HG02798 (cell line): ENCODE results near the gene EFR3B.

Source experiments
- ATAC-seq: cut with Tn5 transposase; IDR thresholded peaks from one replicate; pipeline ENCODE4 v1.9.1; 2021; ENCODE audit warnings: mild to moderate bottlenecking; ENCODE audit not compliant: unreplicated experiment, poor library complexity

Gene EFR3B

DNA sequence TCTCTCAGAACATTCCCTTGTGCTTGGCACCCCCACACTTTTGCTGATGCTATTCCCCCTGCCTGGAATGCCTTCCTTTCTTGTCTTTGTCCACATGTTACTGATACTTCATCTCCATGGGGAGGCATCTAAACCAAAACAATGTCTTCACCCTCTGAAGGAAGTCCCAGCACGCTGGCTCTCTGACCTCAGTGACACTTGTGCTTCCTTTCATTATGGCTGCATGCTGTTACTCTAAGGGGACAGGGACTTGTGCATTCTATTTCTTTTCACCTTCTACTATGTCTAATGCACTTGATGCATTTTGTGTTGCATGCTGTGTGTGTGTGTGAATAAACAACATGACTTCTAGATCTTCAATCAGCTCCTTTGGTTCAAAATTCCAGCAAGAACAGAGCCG is 24.6 kb downstream of the EFR3B start:
- no peak for ATAC-seq

DNA sequence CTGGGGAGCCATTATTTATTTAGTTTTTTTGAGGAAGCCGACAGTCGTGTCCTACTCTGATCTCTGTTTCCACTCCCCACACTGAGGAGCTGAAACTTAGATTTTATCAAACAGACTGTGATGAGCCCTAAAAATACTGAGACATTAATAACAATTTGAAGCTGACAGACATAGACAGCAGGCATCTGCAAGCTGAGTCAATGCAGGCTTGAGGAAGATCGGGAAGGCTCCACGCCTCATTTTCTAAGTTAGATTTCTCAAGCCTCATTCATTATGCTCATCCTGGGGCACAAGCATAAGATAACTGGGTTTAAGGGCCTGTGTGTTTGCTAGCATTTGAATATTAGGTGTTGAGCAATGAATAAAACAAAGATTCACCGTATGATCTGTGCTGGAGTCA is 26.3 kb downstream of the EFR3B start:
- no peak for ATAC-seq

DNA sequence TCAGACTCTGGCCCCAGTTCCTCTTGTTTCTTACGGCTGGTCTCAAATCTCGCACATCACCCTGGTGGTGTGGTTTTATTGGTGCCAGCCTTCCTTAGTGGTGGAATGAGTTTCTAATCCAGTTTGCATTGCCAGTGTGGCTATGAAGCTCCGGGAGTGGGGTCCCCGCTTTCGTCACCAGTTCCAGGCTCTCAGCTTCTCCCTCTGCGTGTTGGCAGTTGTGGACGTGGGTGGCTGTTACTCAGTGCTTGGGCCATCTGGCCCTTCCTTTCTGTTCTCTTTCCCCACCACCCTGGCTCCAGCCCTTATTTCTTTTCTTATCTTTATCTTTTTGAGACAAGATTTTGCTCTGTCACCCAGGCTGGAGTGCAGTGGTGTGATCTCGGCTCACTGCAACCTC is 30.1 kb downstream of the EFR3B start:
- ATAC-seq: no peak

DNA sequence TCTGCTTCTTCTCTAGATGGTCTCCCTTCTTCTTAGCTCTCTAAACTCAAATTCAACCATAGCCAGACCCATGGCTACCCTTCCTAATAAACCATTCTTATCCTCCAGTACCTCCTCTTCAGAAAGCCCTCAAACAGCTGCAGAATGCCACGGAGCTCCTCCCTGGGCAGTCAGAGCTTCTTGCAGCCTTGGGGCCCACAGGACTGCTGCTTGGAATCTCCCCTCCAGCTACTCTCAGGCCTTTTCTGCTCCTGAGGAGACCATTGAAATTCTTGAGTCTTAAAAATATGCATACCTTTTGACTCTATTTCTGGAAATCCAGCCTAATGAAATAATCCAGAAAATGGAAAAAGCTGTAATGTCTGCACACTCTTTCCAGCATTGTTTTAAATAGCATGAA is 30.7 kb downstream of the EFR3B start:
- no peak for ATAC-seq

DNA sequence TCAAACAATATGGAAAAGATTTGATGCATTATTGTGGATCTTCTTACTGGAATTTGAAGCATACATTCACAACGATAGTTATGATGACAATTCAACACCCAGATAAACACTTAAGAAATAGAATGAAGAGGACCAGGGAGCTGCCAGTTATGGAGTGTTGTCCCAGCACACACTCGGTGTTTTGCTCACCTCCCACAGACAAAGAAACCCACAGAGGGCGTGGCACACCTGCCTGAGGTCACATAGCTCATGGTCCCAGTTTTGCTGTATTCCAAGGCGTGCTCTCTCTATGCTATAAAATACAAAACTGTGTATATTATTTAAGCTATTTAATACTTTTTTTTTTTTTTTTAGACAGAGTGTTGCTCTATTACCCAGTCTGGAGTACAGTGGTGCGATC is 31.1 kb downstream of the EFR3B start:
- no peak for ATAC-seq

DNA sequence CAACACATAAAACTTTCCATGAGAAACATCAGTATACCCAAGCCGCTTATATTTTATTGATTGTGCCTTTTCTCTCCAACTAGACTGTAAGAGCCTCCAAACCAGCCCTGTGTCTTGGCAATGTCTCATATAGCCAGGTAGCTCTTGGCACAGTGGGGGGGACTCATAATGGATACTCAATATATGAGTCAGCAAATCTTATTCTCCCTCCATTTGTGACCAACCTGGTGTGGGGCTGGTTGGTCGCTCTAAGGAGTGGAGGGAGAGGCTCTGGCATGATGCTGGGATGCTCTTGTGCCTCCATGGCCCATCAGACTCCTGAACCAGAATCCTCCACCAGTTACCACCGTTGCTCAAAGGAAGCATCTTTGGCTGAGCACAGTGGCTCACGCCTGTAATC is 32.0 kb downstream of the EFR3B start:
- no peak for ATAC-seq

DNA sequence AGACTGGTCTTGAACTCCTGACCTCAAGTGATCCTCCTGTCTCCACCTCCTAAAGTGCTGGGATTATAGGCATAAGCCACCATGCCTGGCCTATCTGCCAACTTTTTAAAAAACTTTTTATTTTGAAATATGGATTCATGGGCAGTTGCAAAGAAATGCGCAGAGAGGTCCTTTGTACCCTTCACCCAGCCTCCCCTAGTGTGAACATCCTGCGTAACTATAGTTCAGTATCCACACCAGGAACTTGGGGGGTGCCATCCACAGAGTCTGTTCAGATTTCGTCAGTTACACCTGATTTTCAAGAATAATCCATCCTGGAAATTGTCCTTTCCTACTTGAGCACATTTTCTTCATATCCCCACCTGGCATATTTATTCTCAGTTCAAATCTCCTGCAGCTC is 33.0 kb downstream of the EFR3B start:
- no peak for ATAC-seq

DNA sequence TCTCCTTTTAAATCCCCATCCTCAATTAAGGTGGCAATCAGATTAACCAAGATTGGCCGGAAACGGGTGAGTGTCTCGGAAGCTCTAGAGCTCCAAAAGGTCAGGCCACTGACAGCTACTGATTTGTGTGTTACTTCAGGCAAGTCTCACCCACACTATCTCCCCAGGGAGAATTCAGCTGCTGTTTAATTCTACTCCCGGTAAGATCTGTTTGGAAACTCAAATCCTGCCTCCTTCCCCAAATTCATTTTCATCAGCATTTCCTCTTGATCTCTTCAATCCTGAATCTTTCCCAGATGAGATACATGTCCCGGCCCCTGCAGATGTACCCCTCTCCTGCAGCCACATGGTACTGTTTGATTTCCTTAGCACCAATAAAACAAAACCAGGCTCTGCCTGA is 34.9 kb downstream of the EFR3B start:
- ATAC-seq: no peak

DNA sequence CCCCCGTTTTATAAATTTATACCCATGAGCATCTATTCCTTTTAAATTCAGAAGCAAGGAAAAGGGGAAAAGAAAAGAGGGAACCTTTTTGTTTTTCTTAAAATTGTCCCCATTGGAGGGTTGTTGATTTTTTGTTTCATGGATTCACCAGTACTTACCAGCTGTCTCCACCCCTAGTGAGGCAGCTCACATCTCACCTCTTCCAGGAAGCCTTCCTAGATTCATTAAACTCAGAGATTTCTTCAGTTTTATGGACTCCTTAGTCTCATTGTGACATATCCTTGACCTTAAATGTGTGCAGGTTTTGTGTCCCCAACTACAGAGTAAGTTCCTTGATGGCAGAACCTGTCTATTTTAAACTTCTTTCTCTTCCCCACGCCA is 35.9 kb downstream of the EFR3B start:
- ATAC-seq: no peak

DNA sequence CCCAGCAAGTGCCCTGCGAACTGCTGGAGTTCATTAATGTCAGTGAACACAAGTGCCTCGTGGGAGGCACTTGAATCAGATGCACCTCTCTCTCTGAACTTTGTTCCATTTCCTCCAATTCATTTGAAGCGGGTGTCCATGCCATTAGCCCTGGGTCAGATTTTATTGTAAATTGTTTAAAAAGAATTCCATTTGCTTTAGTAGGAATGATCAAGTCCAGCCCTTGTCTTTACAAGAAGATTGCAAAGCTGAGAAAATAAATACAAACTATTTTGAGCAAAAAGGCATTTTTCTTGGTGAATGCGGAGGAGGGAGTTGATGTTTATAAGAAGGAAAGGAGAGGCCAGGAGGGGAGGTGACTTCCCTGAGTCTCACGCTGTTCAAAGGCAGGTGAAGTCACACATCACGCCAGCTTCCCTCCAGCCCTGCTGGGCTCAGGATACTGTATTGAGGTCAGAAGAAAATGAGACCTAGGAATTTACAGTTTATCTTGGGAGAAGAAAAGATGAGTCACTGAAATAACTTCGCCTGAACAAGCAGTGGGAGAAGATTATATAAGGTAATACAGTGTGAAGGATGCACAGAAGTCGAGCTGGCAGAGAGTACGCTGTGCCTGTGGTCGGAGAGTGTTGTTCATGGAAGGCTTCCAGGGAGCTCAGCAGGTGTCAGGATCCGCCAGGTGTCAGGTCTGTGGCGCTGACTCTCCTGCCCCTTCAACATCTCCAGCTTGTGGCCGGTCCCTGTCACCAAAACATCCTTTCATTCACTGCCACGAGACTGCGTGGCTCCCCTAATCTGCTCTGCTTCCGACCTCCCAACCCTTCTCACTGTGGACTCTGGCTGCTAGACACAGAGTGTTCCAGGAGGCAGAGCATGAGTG is 36.5 kb downstream of the EFR3B start:
- ATAC-seq: no peak

DNA sequence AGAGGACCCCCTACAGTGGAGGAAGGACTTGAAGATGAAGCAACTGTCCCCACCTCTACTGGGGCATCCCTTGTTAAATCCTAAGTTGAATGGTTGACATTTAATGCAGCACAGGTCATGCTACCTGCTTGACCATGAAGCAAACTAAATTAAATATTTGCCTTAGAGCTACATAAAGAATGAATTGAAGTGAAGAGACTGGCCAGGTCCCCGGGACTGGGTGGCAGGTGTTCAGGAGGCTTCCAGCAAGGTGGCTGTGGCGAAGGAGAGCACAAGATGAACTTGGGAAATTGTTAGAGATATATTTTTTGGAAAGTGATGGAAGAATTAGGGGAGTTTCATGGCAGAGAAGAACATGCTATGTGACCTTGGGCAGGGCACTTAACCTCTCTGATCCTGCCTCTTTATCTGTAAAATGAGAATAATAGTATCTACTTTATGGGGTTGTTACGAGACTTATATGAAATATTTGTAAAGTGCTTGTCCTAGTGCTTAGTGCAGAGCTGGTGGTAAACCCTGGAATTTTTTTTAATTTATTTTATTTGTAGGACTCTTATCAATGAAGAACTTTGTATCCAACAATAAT is 37.3 kb downstream of the EFR3B start:
- no peak for ATAC-seq

DNA sequence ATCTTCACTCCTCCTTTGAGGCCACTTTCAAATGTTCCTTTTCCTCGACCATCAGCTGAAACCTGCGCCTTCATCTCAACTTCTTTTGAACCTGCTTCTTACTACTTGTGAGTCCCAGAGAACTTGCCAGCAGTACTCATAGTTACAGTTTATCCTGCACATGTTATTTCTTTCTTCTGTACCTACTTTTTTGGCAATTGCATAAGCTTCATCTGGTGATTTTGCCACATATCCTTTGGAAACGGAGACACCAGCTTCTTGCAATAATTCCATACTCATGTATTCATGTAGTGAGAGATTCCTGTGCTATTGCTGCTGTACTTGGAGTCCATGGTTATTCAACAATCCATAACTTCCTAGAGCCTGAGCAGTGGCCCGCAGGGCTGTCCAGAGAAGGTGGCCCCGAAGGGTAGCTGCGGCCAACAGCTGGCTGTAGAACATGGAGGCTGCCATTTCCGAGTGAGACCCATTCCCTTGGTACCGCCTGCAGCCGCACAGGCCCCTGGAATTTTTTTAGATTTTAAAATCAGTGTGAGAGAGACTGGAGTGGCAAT is 39.4 kb downstream of the EFR3B start:
- no peak for ATAC-seq

DNA sequence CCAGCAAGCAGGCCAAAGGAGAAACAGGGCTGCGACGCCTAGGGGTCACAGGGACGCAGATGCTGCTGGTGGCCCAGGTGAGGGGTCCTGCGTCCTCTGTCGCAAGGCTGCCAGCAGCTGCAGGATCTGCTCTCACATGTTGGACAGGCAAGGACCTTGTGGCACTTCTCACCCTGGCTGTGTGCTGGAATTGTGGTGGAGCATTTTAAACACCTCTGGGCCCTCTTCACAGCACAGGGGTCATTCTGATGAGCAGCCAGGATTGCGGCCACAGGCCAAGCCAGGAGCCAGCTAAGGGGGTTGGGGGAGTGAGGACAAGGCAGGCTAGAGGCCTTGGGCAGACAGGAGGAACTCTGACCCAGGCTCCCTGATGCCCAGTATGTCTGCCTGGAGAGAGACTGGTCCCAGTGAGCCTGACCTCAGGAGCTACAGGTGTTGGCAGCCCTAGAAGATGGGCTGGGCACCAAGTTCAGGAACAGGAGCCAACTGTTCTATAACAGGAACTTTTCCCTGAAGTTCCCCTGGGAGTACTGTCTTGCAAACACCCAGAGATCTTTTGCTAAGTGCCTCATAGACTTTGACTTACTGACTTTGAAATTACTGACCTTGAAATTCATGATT is 40.2 kb downstream of the EFR3B start:
- no peak for ATAC-seq

DNA sequence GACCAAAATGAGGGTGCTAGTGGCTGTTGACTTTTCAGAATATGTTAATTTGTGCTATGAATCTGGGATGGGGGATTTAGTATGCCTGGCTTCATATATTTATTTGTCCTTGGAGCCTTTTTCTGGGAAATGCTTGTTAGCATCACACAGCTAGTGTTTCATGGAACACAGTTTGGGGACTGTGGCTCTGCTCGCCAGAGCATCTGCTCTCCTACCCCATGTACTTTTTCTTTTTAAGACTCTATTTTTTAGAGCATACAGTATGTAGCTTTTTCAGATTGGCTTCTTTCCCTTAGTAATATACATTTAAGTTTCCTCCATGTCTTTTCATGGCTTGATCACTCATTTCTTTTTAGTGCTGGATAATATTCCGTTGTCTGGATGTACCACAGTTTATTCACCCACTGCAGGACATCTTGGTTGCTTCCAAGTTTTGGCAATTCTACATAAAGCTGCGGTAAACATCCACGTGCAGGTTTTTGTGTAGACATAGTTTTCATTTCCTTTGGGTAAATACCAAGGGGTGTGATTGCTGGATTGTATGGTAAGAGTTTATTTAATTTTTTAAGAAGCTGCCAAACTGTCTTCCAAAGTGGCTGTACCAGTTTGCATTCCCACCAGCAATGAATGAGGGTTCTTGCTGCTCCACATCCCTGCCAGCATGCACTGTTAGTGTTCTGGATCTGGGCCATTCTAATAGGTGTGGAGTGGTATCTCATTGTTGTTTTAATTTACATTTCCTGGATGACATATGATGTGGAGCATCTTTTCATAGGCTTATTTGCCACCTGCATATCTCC is 44.1 kb downstream of the EFR3B start:
- no peak for ATAC-seq

DNA sequence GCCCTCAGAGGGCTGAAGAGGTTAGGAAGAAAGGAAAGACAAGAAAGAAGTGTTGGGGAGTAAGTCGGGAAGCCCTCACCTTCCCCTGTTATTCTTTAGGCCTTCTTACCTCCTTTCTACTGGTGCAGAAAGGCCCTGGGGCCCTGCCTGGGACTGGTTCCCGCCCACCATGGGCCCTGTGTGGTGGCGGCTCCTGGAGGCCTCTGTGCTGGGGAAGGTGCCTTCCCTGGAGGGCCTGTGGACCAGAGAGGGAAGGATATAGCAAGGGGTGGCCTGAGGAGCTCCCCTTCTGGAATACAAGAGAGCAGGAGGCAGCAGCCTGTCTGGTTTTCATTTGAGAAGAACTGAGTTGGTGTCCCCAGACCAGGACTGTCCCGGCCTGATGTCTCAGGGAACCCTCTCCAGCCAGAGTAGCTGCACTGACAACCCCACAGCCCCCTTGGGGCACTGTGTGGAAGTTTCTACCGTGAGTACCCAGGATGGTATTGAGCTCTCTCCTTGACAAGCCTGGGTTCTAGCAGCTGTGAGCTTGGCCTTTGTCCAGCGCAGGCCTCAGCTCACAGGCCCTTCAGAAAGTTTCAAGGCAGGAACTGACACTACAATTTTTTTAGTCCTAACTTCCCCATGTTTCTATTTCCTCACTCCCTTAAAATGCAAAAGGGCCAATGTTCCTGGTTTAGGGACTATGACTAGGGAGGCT is 47.1 kb downstream of the EFR3B start:
- ATAC-seq: no peak

DNA sequence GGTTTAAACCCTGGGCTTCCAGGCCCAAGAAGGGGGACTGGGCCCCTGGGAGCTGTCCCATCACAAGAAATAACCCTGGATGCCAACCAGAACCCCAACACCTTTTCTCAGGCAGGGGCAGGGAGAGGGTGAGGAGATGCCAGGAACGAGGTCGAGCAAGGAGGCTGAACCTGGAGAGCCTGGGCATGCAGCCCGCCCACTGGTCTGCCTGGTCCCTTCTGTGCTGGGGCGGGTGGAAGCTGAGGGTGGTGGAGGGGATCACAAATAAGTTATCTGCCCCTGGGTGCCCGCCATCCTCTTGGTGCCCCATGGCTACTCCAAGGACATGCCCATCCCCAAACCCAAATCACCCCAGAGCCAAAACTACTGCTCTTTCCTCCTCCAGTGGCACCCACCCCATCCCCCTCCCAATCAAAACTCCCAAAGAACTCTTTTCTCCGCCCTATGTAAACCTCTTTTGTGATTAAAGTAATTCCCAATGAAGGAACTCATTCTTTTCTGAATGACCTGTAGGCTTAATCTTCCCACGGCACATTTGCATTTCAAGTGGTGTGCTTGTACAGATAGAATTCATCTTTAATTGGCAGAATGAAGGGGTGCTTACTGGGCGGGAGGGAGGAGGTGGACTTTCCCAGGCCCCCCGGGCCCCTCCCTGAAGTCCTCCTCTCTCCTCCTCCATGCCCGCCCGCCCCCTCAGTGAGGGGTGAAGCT is 47.9 kb downstream of the EFR3B start:
- no peak for ATAC-seq

DNA sequence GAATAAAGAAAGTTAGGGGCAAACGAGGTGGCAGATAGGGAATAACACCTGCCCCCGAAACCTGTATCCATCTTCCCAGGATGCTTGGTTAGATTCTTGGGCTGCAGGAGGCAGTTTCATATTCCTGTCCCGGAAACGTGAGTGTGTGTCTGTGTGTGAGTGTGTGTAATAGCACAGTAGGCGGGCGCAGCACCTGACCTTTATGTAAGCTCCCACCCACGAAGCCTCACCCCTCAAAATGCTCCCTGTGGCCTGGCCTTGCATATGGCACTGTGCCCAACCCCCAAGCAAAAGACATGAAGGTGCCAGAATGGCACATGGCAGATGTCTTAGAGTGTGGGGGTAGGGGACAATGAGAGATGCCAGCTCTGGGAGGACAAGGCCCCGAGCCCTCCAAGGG is 48.9 kb downstream of the EFR3B start:
- ATAC-seq: no peak

DNA sequence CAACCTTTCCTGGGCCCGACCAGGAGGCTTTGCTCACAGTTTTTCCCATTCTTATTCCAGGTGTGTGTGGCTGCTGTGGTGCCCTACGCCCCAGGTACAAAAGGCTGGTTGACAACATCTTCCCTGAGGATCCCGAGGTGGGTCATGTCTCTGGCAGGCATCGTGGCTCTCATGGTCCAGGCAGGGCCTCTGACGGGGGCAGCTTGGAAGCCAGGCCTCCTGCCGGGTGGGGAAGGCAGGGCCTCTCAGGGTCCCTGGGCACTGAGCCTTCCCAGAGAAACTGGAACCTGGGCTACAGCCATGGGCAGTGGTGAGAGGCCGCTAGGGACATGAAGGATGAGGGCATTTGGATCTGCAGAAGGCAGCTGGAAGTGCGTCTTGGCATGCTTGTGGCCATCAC is 49.4 kb downstream of the EFR3B start:
- no peak for ATAC-seq

DNA sequence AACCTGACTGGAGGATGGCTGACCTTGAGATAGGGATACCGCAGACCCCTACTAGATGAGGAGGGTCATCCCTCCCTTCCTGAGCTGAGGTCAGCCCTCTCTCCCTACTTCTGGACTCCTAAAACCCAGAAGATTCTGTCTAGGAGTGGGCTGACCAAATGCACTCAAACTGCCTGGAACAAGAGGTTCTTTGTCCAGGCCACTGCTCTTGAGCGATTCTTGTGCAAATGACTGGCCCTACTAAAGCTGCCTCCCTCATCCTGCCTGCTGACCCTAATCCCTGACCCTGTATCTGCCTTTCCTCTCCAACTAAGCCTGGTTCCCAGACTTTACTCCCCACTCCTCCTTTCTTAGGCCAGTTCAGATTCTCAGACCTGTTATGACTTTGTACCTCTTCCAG is 56.2 kb downstream of the EFR3B start:
- no peak for ATAC-seq
